AG04450 (cell line): ENCODE measurements around the gene BANF2. TPM values are rescaled to one million over a fixed set of nuclear protein-coding genes. Genes with fewer than 3 reads are reported as not detected.
A peak's percentile ranks its signal among the peaks of the same experiment; 100 is the strongest.

Experiments used
- CTCF ChIA-PET: fragments of 300-600, 350-600 bp; formaldehyde crosslinking; extraction: SDS; loops from one replicate; lab custom pipeline; 2022; ENCODE audit warnings: antibody characterized with exemption, inconsistent platforms; lab: Charles Lee
- POLR2A ChIA-PET: fragments of 350-600 bp; formaldehyde crosslinking; extraction: SDS; loops from one replicate; lab custom pipeline; 2021; ENCODE audit warnings: antibody characterized with exemption, inconsistent platforms; lab: Yijun Ruan, JAX
- DNase-seq: peaks from one replicate; pipeline ENCODE4 v3.0.0-alpha.2; 2011; ENCODE audit warnings: low read depth, low spot score
- H3K27ac ChIP-seq: one replicate; pipeline ENCODE4 v1.5.1; 2012; ENCODE audit warnings: low read depth, low read length, control low read depth
- H3K27me3 ChIP-seq: one replicate; pipeline ENCODE4 v1.6.0; 2012; ENCODE audit warnings: low read length; ENCODE audit not compliant: control insufficient read depth, insufficient read depth
- H3K4me3 ChIP-seq: 2 replicates; pipeline ENCODE4 v1.5.1; 2011; ENCODE audit warnings: mild to moderate bottlenecking, low read depth, low read length, control low read depth
- H3K9me3 ChIP-seq: 2 replicates; pipeline ENCODE4 v1.5.1; 2012; ENCODE audit warnings: low read length; ENCODE audit not compliant: control insufficient read depth, insufficient read depth
- CTCF ChIP-seq: IDR thresholded peaks from 2 replicates; pipeline ENCODE4 v1.5.1; 2011; ENCODE audit warnings: low read depth, low read length, control low read depth, inconsistent platforms
- polyA minus RNA-seq: library from RNA; depleted of rRNA, polyadenylated mRNA; stranded (reverse); fragments of >200 nt; gene quantifications from 2 replicates; pipeline ENCODE4 v1.2.3, GENCODE V29; 2011; rRNA and poly(A)+ RNA removed
- polyA plus RNA-seq: library from polyadenylated mRNA; depleted of rRNA; stranded (reverse); fragments of >200 nt; gene quantifications from 2 replicates; pipeline ENCODE4 v1.2.3, GENCODE V29; 2011; rRNA removed

Gene BANF2
- polyA plus RNA-seq (not detected in 2 replicates), polyA minus RNA-seq (not detected in 2 replicates)

- Histone ChIP-seq H3K27me3 (no peaks in the 10 kb centered on the region), H3K9me3 (no peaks in the 10 kb centered on the region), H3K4me3 (no peak within 1 kb of the TSS), H3K27ac (no peak within 1 kb of the TSS)
- ChIA-PET CTCF (interaction anchor here (1.4 kb wide), 1 partner anchor 17 kb away, joined by 3 read pairs; the partner anchor contains the start of gene RRBP1), POLR2A (no interaction called here)
- TF ChIP-seq CTCF: no peak
- DNase-seq: no peak
Observed at GRCh38 chr20:17699931-17700351, at the start of gene BANF2. Gene BANF2, plus strand, starts transcription at chr20:17699966. Its CDS starts 25,060 bp downstream, at chr20:17725026.

- POLR2A ChIA-PET: interaction anchor here (1.1 to 1.4 kb wide), 2 partner anchors 25 to 32 kb away, joined by 3 to 5 read pairs; partner anchors contain the start of gene RRBP1
- H3K9me3 ChIP-seq: no peaks in the 10 kb centered on the region
- DNase-seq: no peak
- H3K27me3 ChIP-seq: no peaks in the 10 kb centered on the region
- CTCF ChIA-PET: interaction anchor here (0.6 to 3.9 kb wide), 3 partner anchors 163 to 288 kb away, joined by 3 to 12 read pairs (median 11); no protein-coding TSS in a partner anchor
- H3K27ac ChIP-seq: peak overlapping the region; percentile 39
- H3K4me3 ChIP-seq: no peak overlapping the region
- no peak for TF ChIP-seq CTCF
Observed at GRCh38 chr20:17650301-17651128, 49.3 kb upstream of the BANF2 start.

GRCh38 chr20:17651129-17651759, 48.5 kb upstream of the BANF2 start:
- no peaks in the 10 kb centered on the region for H3K27me3 ChIP-seq
- H3K4me3 ChIP-seq: no peak overlapping the region
- no peak for TF ChIP-seq CTCF
- CTCF ChIA-PET: interaction anchor here (0.6 to 1.9 kb wide), 2 partner anchors 162 to 247 kb away, joined by 3 to 11 read pairs; no protein-coding TSS in a partner anchor
- no peak for DNase-seq
- no peaks in the 10 kb centered on the region for H3K9me3 ChIP-seq
- peak overlapping the region; percentile 39 for H3K27ac ChIP-seq
- POLR2A ChIA-PET: interaction anchor here (0.7 to 1.4 kb wide), 4 partner anchors 24 to 1036 kb away, joined by 3 to 5 read pairs (median 4); partner anchors contain the start of gene RRBP1

GRCh38 chr20:17651760-17652388, 47.9 kb upstream of the BANF2 start:
- CTCF ChIA-PET: interaction anchor here (1.9 kb wide), 1 partner anchor 246 kb away, joined by 11 read pairs; no protein-coding TSS in a partner anchor
- POLR2A ChIA-PET: interaction anchor here (0.7 to 1.4 kb wide), 5 partner anchors 23 to 1037 kb away, joined by 3 to 5 read pairs (median 4); partner anchors contain the start of gene RRBP1
- H3K27ac ChIP-seq: peak overlapping the region; percentile 39
- no peaks in the 10 kb centered on the region for H3K9me3 ChIP-seq
- no peak for TF ChIP-seq CTCF
- no peak for DNase-seq
- no peaks in the 10 kb centered on the region for H3K27me3 ChIP-seq
- no peak overlapping the region for H3K4me3 ChIP-seq
